ENCODE data around the gene STK35. TPM values are rescaled to one million over a fixed set of nuclear protein-coding genes. Genes with fewer than 3 reads are reported as not detected.

Gene STK35
- polyA plus RNA-seq (2013, experiment 1 of 4) = 35.5 TPM
- 38.5 TPM for polyA plus RNA-seq (2013, experiment 2 of 4)
- polyA plus RNA-seq (2013, experiment 3 of 4) = 19.3 TPM
- polyA plus RNA-seq (2013, experiment 4 of 4) = 20.7 TPM

DNA sequence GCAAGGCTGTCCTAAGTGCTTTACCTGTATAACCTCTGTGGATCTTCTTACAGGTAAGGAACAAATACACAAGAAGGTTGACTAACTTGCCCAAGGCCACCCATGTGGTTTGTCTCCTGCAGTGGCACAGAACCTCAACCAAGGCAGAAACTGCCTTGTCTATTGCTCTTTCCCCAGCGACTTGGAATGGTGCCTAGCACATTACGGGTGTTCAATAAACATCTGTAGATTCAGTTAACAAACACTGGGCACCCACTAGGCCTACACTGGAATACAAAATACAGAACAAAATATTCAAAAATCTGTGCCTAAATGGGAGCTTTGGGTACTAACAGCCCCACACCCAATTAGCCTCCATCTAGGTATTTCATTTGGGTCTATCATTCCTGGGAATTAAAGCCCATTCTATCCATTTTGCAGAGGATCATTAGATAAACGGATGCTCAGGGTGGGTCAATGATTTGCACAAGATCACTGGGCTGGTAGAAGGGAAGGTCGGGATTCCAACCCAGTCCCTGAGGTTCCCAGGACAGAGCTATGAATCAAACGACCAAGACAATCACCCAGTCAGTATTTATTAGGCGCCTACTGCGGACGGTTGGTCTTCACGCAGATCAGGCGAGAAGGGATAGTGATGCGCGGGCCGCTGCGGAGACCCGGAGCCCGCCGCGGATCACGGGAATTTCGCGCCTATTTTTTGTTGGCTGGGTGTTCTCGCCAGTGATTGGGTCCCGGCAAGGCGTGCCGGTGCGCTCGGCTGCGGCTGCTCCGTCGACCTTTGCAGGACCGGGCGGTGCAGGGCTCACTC, at the start of gene STK35:
Gene STK35, plus strand, starts transcription at position 771 of the 808 bp plus-strand sequence. CDS start 55 bp downstream, outside the sequence.
- no peaks in the 10 kb centered on the region for H3K36me3 ChIP-seq (ENCODE audit: control insufficient read depth, insufficient read depth, low read length)
- H3K27me3 ChIP-seq (ENCODE audit: control insufficient read depth, insufficient read depth, low read length, poor library complexity, severe bottlenecking) = no peaks in the 10 kb centered on the region
- peak within 1 kb of the TSS; percentile 85 for H3K4me3 ChIP-seq (ENCODE audit: insufficient read depth, low read depth, low read length)
- peak within 1 kb of the TSS; percentile 100 for H3K27ac ChIP-seq (ENCODE audit: insufficient read depth, low read depth, low read length, poor library complexity, severe bottlenecking)
- 3 to 4% methylated on average over 32 of the region's 32 CpGs for WGBS, 2 experiments
- H3K4me1 ChIP-seq (ENCODE audit: control insufficient read depth, insufficient read depth, low read length) = peaks cover 3% of the 10 kb centered on the region
- no peaks in the 10 kb centered on the region for H3K9me3 ChIP-seq (ENCODE audit: control insufficient read depth, low read length)

DNA sequence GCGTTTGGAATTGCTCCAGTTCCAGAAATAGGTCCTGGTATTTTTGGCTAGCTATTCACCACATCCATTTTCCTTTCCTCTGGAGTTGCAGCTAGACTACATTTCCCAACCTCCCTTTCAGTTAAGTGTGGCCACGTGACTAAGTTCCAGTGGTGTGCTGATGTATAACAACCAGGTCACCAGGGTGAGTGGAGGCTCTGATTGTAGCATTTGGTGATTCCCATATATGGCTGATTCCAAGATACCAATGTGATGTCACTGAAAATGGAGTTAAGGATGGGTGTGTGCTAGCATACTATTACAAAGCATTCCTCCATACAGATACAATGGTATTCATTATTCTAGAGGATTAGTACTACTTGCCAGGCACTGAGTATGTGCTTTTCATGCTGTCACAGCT, 49.7 kb upstream of the STK35 start:
- Histone ChIP-seq H3K36me3 (ENCODE audit: control insufficient read depth, insufficient read depth, low read length) (no peaks in the 10 kb centered on the region), H3K9me3 (ENCODE audit: control insufficient read depth, low read length) (no peaks in the 10 kb centered on the region), H3K27me3 (ENCODE audit: control insufficient read depth, insufficient read depth, low read length, poor library complexity, severe bottlenecking) (no peaks in the 10 kb centered on the region), H3K4me1 (ENCODE audit: control insufficient read depth, insufficient read depth, low read length) (no peaks in the 10 kb centered on the region), H3K27ac (ENCODE audit: insufficient read depth, low read depth, low read length, poor library complexity, severe bottlenecking) (no peak overlapping the region), H3K4me3 (ENCODE audit: insufficient read depth, low read depth, low read length) (no peak overlapping the region)
- WGBS, 2 experiments = 80 to 84% methylated on average over 2 of the region's 2 CpGs

DNA sequence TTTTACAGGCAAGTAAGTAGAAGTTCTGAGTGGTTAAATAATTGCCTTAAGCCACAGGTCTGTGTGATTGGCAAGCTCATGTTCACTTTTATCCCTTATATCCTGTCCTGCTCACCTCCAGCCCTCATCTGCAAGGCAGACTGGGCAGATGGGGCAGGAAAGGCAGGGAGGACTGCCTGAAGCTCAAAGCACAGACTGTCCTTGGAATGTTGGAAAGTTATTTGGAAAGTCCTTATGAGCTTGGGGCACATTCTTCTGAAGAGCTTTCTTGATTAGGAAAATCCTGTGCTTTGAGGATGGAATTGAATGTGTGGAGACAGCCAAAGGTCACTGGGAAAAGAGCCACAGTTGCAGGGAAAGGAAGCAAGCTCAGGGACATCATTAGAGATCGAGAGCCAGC, 48.9 kb upstream of the STK35 start:
- Histone ChIP-seq H3K27me3 (ENCODE audit: control insufficient read depth, insufficient read depth, low read length, poor library complexity, severe bottlenecking) (no peaks in the 10 kb centered on the region), H3K4me1 (ENCODE audit: control insufficient read depth, insufficient read depth, low read length) (no peaks in the 10 kb centered on the region), H3K4me3 (ENCODE audit: insufficient read depth, low read depth, low read length) (no peak overlapping the region), H3K36me3 (ENCODE audit: control insufficient read depth, insufficient read depth, low read length) (no peaks in the 10 kb centered on the region), H3K27ac (ENCODE audit: insufficient read depth, low read depth, low read length, poor library complexity, severe bottlenecking) (no peak overlapping the region), H3K9me3 (ENCODE audit: control insufficient read depth, low read length) (no peaks in the 10 kb centered on the region)
- WGBS, 2 experiments = 89 to 95% methylated on average over 1 of the region's 1 CpG

DNA sequence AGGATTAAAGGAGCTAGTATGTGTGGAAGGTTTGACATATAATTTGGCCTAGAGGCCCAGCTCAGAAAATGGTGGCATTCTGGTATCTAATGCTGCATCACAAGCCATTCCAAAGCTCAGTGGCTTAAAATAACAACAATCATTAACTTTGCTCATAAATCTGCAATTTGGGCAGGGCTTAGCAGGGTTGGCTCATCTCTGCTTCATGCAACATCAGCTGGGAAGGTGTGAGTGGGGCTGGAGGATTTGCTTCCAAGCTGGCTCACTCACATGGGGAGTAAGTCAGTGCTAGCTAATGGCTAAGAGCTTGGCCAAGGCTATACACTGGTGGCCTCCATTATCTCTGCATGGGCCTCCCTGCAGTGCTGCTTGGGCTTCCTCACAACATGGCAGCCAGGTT, 48.0 kb upstream of the STK35 start:
- Histone ChIP-seq H3K27me3 (ENCODE audit: control insufficient read depth, insufficient read depth, low read length, poor library complexity, severe bottlenecking) (no peaks in the 10 kb centered on the region), H3K36me3 (ENCODE audit: control insufficient read depth, insufficient read depth, low read length) (no peaks in the 10 kb centered on the region), H3K4me1 (ENCODE audit: control insufficient read depth, insufficient read depth, low read length) (no peaks in the 10 kb centered on the region)

DNA sequence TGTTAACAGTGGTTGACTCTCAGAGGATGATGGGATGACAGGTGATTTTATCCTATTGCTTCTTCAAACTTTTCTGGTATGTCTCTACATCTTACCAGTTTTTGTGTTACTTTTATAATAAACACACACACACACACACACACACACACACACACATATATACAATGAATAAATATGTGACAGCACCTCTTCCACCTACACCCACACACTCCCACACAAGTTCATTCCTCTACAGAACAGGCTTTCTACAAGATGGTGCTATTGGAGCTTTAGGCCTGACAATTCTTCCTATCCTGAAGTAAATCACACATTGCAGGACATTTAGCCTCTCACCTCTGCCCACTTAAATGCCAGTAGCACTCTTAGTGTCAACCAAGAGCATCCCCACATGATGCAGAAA, 46.7 kb upstream of the STK35 start:
- no peaks in the 10 kb centered on the region for H3K9me3 ChIP-seq (ENCODE audit: control insufficient read depth, low read length)
- no peaks in the 10 kb centered on the region for H3K4me1 ChIP-seq (ENCODE audit: control insufficient read depth, insufficient read depth, low read length)
- no peaks in the 10 kb centered on the region for H3K27me3 ChIP-seq (ENCODE audit: control insufficient read depth, insufficient read depth, low read length, poor library complexity, severe bottlenecking)
- no peaks in the 10 kb centered on the region for H3K36me3 ChIP-seq (ENCODE audit: control insufficient read depth, insufficient read depth, low read length)
- H3K4me3 ChIP-seq (ENCODE audit: insufficient read depth, low read depth, low read length) = no peak overlapping the region
- H3K27ac ChIP-seq (ENCODE audit: insufficient read depth, low read depth, low read length, poor library complexity, severe bottlenecking) = no peak overlapping the region

More for the DNA sequence above, 48.0 kb upstream of the STK35 start:
- Histone ChIP-seq H3K27ac (ENCODE audit: insufficient read depth, low read depth, low read length, poor library complexity, severe bottlenecking) (no peak overlapping the region), H3K9me3 (ENCODE audit: control insufficient read depth, low read length) (no peaks in the 10 kb centered on the region), H3K4me3 (ENCODE audit: insufficient read depth, low read depth, low read length) (no peak overlapping the region)

DNA sequence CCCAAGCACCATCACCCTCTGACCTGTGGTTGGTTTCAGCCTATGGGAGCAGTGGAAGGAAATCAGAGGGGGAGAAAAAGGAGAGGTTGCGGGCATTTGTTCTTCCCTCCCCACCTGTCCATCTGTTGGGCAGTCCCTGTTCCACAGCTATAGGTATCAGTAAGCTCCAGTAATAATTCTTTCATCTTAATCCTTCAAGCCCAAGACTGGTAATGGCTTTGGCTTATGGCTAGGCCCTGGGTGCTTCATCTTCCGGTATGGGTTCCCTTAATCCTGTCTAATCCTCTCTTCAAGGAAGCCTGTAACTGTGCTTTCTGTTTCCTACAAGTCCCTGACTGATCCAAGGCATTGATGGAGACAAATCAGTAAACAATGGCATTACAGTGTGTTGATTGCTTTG, 42.2 kb upstream of the STK35 start:
- 69 to 81% methylated on average over 1 to 2 of the region's 2 CpGs for WGBS, 2 experiments
- no peak overlapping the region for H3K4me3 ChIP-seq (ENCODE audit: insufficient read depth, low read depth, low read length)
- H3K9me3 ChIP-seq (ENCODE audit: control insufficient read depth, low read length) = no peaks in the 10 kb centered on the region
- no peaks in the 10 kb centered on the region for H3K4me1 ChIP-seq (ENCODE audit: control insufficient read depth, insufficient read depth, low read length)
- H3K36me3 ChIP-seq (ENCODE audit: control insufficient read depth, insufficient read depth, low read length) = no peaks in the 10 kb centered on the region
- H3K27me3 ChIP-seq (ENCODE audit: control insufficient read depth, insufficient read depth, low read length, poor library complexity, severe bottlenecking) = no peaks in the 10 kb centered on the region
- no peak overlapping the region for H3K27ac ChIP-seq (ENCODE audit: insufficient read depth, low read depth, low read length, poor library complexity, severe bottlenecking)

DNA sequence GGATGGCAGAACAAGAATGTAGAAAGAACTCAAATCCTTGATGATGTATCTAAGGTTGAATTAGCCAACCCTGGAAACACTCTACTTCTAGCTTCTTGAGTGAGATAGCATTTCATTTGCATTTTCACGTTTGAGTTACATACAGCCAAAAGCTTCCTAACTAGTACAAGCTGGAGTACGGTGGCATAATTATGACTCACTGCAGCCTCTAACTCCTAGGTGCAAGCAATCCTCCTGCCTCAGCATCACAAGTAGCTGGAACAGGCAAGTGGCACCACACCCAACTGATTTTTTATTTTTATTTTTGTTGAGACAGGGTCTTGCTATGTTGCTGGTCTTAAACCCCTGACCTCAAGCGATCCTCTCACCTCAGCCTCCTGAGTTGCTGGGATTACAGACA, 36.5 kb upstream of the STK35 start:
- no peaks in the 10 kb centered on the region for H3K4me1 ChIP-seq (ENCODE audit: control insufficient read depth, insufficient read depth, low read length)
- H3K9me3 ChIP-seq (ENCODE audit: control insufficient read depth, low read length) = no peaks in the 10 kb centered on the region
- 60 to 74% methylated on average over 3 of the region's 3 CpGs for WGBS, 2 experiments
- H3K27ac ChIP-seq (ENCODE audit: insufficient read depth, low read depth, low read length, poor library complexity, severe bottlenecking) = no peak overlapping the region
- H3K36me3 ChIP-seq (ENCODE audit: control insufficient read depth, insufficient read depth, low read length) = no peaks in the 10 kb centered on the region
- no peaks in the 10 kb centered on the region for H3K27me3 ChIP-seq (ENCODE audit: control insufficient read depth, insufficient read depth, low read length, poor library complexity, severe bottlenecking)
- no peak overlapping the region for H3K4me3 ChIP-seq (ENCODE audit: insufficient read depth, low read depth, low read length)

DNA sequence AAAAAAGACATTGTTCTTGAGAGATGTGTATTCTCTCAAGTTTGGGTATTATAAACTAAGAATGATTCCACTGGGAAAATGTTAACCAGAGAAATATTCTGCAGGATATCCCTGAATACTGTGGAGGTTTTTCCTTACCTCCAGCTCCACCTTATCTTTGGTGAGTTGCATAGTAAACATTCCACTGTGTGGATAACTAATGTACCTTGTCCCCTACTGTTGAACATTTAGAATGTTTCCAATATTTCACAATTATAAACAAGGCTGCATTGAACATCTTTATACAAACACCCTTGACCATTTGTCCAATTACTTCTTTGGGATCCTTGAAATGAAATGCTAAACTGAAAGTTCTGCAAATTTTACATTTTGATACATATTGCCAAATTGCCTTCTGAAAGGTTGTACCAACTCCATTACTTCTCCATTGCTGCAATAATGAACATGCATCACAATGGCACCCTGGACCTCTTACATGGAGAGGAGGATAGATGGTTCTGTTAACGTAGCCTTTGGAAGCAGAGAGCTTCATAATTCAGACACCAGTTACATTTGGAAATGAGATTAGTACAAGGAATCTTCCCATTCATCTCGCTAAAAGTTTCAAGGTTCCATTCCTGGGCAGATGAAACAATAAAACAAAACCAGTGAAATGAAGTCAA, 35.0 kb upstream of the STK35 start:
- H3K9me3 ChIP-seq (ENCODE audit: control insufficient read depth, low read length) = no peaks in the 10 kb centered on the region
- WGBS, 2 experiments = 84 to 94% methylated on average over 1 to 2 of the region's 2 CpGs

DNA sequence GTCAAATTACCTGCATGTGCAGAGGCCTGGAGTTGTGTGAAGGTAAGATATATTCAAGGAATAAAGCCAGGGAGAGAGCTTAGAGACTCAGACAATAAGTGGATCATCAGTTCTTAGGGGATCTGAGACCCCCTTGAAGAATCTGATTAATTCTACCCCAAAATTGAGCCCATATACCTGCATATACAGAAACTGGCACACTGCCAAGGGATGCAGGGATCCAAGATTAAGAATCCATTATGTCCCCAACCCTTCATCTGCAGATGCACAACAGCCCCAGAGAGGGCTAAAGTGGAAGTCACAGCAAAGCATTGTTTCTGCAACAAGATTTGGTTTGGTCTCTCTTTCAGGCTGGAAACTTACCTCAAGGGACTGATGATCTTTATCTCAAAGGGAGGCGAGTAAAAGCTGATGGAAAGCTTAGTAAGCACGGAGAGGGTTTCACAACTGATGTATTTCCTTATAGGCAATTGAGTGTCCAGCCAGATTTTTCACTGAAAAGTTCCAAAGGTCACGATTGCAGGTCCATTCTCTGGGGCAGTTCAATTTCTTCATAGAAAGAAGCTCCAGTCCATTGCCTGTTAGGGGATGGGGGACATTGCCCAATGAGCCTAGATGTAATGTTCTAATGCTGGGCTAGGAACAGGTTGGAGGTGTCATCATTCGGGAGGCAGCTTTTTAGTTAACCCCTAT, 20.9 kb upstream of the STK35 start:
- no peaks in the 10 kb centered on the region for H3K9me3 ChIP-seq (ENCODE audit: control insufficient read depth, low read length)
- H3K27me3 ChIP-seq (ENCODE audit: control insufficient read depth, insufficient read depth, low read length, poor library complexity, severe bottlenecking) = no peaks in the 10 kb centered on the region
- no peak overlapping the region for H3K4me3 ChIP-seq (ENCODE audit: insufficient read depth, low read depth, low read length)
- no peak overlapping the region for H3K27ac ChIP-seq (ENCODE audit: insufficient read depth, low read depth, low read length, poor library complexity, severe bottlenecking)
- no peaks in the 10 kb centered on the region for H3K36me3 ChIP-seq (ENCODE audit: control insufficient read depth, insufficient read depth, low read length)
- WGBS, 2 experiments = 91% methylated on average over 4 of the region's 4 CpGs
- no peaks in the 10 kb centered on the region for H3K4me1 ChIP-seq (ENCODE audit: control insufficient read depth, insufficient read depth, low read length)

More for the DNA sequence above, 35.0 kb upstream of the STK35 start:
- Histone ChIP-seq H3K36me3 (ENCODE audit: control insufficient read depth, insufficient read depth, low read length) (no peaks in the 10 kb centered on the region), H3K27me3 (ENCODE audit: control insufficient read depth, insufficient read depth, low read length, poor library complexity, severe bottlenecking) (no peaks in the 10 kb centered on the region), H3K4me3 (ENCODE audit: insufficient read depth, low read depth, low read length) (no peak overlapping the region), H3K4me1 (ENCODE audit: control insufficient read depth, insufficient read depth, low read length) (no peaks in the 10 kb centered on the region), H3K27ac (ENCODE audit: insufficient read depth, low read depth, low read length, poor library complexity, severe bottlenecking) (no peak overlapping the region)

DNA sequence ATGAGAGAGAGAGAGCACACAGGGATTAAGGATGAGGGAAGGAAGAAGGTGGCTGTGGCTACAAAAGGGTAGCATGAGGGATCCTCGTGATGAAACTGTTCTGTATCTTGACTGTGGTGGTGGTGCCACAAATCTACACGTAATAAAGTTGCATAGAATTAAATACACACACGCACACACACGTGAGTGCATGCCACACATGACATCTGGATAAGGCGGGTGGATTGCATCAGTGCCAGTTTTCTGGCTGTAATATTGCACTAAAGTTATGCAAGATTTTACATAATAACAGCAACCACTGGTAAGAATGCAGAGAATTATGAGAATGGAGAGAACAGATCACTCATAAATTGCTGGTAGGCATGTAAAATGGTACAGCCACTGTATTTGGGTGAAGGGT, 16.9 kb upstream of the STK35 start:
- no peaks in the 10 kb centered on the region for H3K9me3 ChIP-seq (ENCODE audit: control insufficient read depth, low read length)
- H3K27ac ChIP-seq (ENCODE audit: insufficient read depth, low read depth, low read length, poor library complexity, severe bottlenecking) = no peak overlapping the region
- no peaks in the 10 kb centered on the region for H3K27me3 ChIP-seq (ENCODE audit: control insufficient read depth, insufficient read depth, low read length, poor library complexity, severe bottlenecking)
- peaks cover 6% of the 10 kb centered on the region for H3K4me1 ChIP-seq (ENCODE audit: control insufficient read depth, insufficient read depth, low read length)
- H3K4me3 ChIP-seq (ENCODE audit: insufficient read depth, low read depth, low read length) = no peak overlapping the region
- H3K36me3 ChIP-seq (ENCODE audit: control insufficient read depth, insufficient read depth, low read length) = no peaks in the 10 kb centered on the region
- 92 to 93% methylated on average over 5 of the region's 5 CpGs for WGBS, 2 experiments

All from ectodermal cell (in vitro differentiated cells).